HEK293 (cell line): ENCODE measurements around the gene PLXNA2.

Source experiments
- SETDB1 ChIP-seq: IDR thresholded peaks from one replicate; pipeline ENCODE4 v1.6.1; 2017; ENCODE audit warnings: mild to moderate bottlenecking, low read length, moderate library complexity, mixed read lengths; ENCODE audit not compliant: insufficient read length
- ZIC2 ChIP-seq: fragments of 450-650 bp; formaldehyde crosslinking; IDR thresholded peaks from 2 replicates; pipeline ENCODE4 v1.5.1; 2016; ENCODE audit warnings: missing biosample characterization, missing genetic modification characterization
- ZNF274 ChIP-seq, 2 experiments: fragments of 200-500 bp in 1 of 2; fragments of 450-650 bp in 1 of 2; sonication (Bioruptor generic) in 1 of 2; formaldehyde crosslinking in 1 of 2; IDR thresholded peaks; 2 replicates each; pipeline versions ENCODE4 v1.5.1 to v1.6.1; 2014 to 2016; ENCODE audit warnings: borderline replicate concordance in 1 of 2, inconsistent platforms in 1 of 2, low read length in 1 of 2, missing biosample characterization in 1 of 2, missing genetic modification characterization in 1 of 2
- ZNF501 ChIP-seq: fragments of 450-650 bp; formaldehyde crosslinking; IDR thresholded peaks from 2 replicates; pipeline ENCODE4 v1.5.1; 2016; ENCODE audit warnings: missing biosample characterization, missing genetic modification characterization
- ZNF558 ChIP-seq: fragments of 450-650 bp; formaldehyde crosslinking; IDR thresholded peaks from 2 replicates; pipeline ENCODE4 v1.5.1; 2016; ENCODE audit warnings: missing biosample characterization, missing genetic modification characterization
- ZNF776 ChIP-seq: fragments of 450-650 bp; formaldehyde crosslinking; IDR thresholded peaks from 2 replicates; pipeline ENCODE4 v1.5.0; 2017; ENCODE audit warnings: missing biosample characterization, missing genetic modification characterization, borderline replicate concordance
- TF ChIP-seq, protein P1 (sequence below): fragments of 450-650 bp; formaldehyde crosslinking; IDR thresholded peaks from 2 replicates; pipeline ENCODE4 v1.5.1; 2017; ENCODE audit warnings: missing biosample characterization, missing genetic modification characterization
- TF ChIP-seq, protein P2 (sequence below): fragments of 450-650 bp; formaldehyde crosslinking; IDR thresholded peaks from 2 replicates; pipeline ENCODE4 v1.5.1; 2016; ENCODE audit warnings: missing biosample characterization, missing genetic modification characterization
- TF ChIP-seq, protein P3 (sequence below): sonication (generic); formaldehyde crosslinking; IDR thresholded peaks from 2 replicates; pipeline ENCODE4 v1.8.1; 2022; ENCODE audit warnings: mild to moderate bottlenecking, moderate library complexity, missing genetic modification reagents
- TF ChIP-seq, protein P4 (sequence below): fragments of 450-650 bp; IDR thresholded peaks from 2 replicates; pipeline ENCODE4 v1.5.1; 2018; ENCODE audit warnings: missing biosample characterization, missing genetic modification characterization
- TF ChIP-seq, protein P5 (sequence below): fragments of 450-650 bp; formaldehyde crosslinking; IDR thresholded peaks from 2 replicates; pipeline ENCODE4 v1.5.1; 2016; ENCODE audit warnings: missing biosample characterization, missing genetic modification characterization

DNA sequence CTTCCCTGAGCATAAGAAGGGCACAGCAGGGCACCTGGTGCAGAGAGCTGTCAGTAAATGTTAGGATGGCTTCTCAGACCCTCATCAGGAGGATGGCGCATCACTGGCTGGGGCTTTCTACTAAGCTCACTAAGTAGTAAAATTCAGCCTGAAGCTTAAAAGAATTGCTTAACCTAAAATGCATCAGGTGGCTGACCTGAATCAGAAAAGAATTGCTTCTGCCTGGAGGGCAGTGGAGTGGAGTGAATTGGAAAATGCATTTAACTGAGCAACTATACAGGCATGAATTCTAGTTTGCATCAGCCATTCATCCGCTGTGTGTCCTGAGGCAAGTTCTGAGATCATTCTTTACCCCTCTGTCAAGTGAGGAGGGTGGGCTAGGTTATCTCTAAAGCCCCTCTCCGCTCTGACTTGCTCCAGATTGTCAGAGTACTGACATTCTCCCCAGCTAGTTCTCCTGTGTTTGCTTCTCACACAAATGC, 191.2 kb downstream of the PLXNA2 start:
- TF ChIP-seq, protein P1, sequence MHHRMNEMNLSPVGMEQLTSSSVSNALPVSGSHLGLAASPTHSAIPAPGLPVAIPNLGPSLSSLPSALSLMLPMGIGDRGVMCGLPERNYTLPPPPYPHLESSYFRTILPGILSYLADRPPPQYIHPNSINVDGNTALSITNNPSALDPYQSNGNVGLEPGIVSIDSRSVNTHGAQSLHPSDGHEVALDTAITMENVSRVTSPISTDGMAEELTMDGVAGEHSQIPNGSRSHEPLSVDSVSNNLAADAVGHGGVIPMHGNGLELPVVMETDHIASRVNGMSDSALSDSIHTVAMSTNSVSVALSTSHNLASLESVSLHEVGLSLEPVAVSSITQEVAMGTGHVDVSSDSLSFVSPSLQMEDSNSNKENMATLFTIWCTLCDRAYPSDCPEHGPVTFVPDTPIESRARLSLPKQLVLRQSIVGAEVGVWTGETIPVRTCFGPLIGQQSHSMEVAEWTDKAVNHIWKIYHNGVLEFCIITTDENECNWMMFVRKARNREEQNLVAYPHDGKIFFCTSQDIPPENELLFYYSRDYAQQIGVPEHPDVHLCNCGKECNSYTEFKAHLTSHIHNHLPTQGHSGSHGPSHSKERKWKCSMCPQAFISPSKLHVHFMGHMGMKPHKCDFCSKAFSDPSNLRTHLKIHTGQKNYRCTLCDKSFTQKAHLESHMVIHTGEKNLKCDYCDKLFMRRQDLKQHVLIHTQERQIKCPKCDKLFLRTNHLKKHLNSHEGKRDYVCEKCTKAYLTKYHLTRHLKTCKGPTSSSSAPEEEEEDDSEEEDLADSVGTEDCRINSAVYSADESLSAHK (tag by site-specific recombination), result no peak
- TF ChIP-seq SETDB1, result no peak
- no peak for TF ChIP-seq ZNF776 (tag by site-specific recombination)
- no peak for TF ChIP-seq ZIC2 (tag by site-specific recombination)
- TF ChIP-seq, protein P2, sequence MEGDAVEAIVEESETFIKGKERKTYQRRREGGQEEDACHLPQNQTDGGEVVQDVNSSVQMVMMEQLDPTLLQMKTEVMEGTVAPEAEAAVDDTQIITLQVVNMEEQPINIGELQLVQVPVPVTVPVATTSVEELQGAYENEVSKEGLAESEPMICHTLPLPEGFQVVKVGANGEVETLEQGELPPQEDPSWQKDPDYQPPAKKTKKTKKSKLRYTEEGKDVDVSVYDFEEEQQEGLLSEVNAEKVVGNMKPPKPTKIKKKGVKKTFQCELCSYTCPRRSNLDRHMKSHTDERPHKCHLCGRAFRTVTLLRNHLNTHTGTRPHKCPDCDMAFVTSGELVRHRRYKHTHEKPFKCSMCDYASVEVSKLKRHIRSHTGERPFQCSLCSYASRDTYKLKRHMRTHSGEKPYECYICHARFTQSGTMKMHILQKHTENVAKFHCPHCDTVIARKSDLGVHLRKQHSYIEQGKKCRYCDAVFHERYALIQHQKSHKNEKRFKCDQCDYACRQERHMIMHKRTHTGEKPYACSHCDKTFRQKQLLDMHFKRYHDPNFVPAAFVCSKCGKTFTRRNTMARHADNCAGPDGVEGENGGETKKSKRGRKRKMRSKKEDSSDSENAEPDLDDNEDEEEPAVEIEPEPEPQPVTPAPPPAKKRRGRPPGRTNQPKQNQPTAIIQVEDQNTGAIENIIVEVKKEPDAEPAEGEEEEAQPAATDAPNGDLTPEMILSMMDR (tag by site-specific recombination), result no peak
- TF ChIP-seq ZNF558 (tag by site-specific recombination), result no peak
- TF ChIP-seq, protein P3, sequence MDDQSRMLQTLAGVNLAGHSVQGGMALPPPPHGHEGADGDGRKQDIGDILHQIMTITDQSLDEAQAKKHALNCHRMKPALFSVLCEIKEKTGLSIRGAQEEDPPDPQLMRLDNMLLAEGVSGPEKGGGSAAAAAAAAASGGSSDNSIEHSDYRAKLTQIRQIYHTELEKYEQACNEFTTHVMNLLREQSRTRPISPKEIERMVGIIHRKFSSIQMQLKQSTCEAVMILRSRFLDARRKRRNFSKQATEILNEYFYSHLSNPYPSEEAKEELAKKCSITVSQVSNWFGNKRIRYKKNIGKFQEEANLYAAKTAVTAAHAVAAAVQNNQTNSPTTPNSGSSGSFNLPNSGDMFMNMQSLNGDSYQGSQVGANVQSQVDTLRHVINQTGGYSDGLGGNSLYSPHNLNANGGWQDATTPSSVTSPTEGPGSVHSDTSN (CRISPR knock-in tag), result no peak
- TF ChIP-seq ZNF274 (IDR thresholded peaks at IDR 0.05; ENCODE audit: low read length), result no peak
- TF ChIP-seq ZNF274 (tag by site-specific recombination; IDR thresholded peaks at IDR 0.05; ENCODE audit: borderline replicate concordance), result no peak
- TF ChIP-seq ZNF501 (tag by site-specific recombination), result no peak
- TF ChIP-seq, protein P4, sequence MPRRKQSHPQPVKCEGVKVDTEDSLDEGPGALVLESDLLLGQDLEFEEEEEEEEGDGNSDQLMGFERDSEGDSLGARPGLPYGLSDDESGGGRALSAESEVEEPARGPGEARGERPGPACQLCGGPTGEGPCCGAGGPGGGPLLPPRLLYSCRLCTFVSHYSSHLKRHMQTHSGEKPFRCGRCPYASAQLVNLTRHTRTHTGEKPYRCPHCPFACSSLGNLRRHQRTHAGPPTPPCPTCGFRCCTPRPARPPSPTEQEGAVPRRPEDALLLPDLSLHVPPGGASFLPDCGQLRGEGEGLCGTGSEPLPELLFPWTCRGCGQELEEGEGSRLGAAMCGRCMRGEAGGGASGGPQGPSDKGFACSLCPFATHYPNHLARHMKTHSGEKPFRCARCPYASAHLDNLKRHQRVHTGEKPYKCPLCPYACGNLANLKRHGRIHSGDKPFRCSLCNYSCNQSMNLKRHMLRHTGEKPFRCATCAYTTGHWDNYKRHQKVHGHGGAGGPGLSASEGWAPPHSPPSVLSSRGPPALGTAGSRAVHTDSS (tag by site-specific recombination), result no peak
- TF ChIP-seq, protein P5, sequence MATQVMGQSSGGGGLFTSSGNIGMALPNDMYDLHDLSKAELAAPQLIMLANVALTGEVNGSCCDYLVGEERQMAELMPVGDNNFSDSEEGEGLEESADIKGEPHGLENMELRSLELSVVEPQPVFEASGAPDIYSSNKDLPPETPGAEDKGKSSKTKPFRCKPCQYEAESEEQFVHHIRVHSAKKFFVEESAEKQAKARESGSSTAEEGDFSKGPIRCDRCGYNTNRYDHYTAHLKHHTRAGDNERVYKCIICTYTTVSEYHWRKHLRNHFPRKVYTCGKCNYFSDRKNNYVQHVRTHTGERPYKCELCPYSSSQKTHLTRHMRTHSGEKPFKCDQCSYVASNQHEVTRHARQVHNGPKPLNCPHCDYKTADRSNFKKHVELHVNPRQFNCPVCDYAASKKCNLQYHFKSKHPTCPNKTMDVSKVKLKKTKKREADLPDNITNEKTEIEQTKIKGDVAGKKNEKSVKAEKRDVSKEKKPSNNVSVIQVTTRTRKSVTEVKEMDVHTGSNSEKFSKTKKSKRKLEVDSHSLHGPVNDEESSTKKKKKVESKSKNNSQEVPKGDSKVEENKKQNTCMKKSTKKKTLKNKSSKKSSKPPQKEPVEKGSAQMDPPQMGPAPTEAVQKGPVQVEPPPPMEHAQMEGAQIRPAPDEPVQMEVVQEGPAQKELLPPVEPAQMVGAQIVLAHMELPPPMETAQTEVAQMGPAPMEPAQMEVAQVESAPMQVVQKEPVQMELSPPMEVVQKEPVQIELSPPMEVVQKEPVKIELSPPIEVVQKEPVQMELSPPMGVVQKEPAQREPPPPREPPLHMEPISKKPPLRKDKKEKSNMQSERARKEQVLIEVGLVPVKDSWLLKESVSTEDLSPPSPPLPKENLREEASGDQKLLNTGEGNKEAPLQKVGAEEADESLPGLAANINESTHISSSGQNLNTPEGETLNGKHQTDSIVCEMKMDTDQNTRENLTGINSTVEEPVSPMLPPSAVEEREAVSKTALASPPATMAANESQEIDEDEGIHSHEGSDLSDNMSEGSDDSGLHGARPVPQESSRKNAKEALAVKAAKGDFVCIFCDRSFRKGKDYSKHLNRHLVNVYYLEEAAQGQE (tag by site-specific recombination), result no peak
